ENCODE measurements around the gene KATNAL2.
"Not testable (repeated sequence)": the region's sequence is repeated elsewhere in the genome, so short reads cannot be mapped to it uniquely, and the experiment has no call there.

- not testable (repeated sequence) for TF ChIP-seq CTCF (IDR thresholded peaks at IDR 0.05; ENCODE audit: insufficient read depth, low read length, poor library complexity, severe bottlenecking); EZH2phosphoT487 (conservative IDR thresholded peaks at IDR 0.05; ENCODE audit: low read length)
Measured at GRCh38 chr18:47020757-47021156, 103.4 kb downstream of the KATNAL2 start.

Measured in SU-DHL-6 (cell line).